HEK293T (cell line): Measurements from ENCODE around the gene PHF11.

Experiments
- FOXM1 ChIP-seq: fragments of 450-650 bp; IDR thresholded peaks from 2 replicates; pipeline ENCODE4 v1.6.1; 2017; ENCODE audit warnings: mild to moderate bottlenecking, borderline replicate concordance
- LEF1 ChIP-seq: fragments of 450-650 bp; IDR thresholded peaks from 2 replicates; pipeline ENCODE4 v1.6.1; 2017; ENCODE audit warnings: mild to moderate bottlenecking, borderline replicate concordance

- TF ChIP-seq FOXM1 = no peak
- TF ChIP-seq LEF1 = no peak
Measured at GRCh38 chr13:49543656-49544055, 47.9 kb downstream of the PHF11 start.
